Caco-2 (cell line): Measurements from ENCODE around the gene GLS. TPM values are rescaled to one million over a fixed set of nuclear protein-coding genes. Genes with fewer than 3 reads are reported as not detected.

Experiments used
- BruUV-seq: library from RNA; stranded (reverse); fragments of 400-500 nt; replicated peaks from 2 replicates; lab custom pipeline; 2021; lab: Mats Ljungman, UMichigan
- CTCF ChIA-PET: fragments of 300-600 bp; sonication (Branson Sonifier 250); formaldehyde crosslinking; loops from one replicate; lab custom pipeline; 2022; ENCODE audit warnings: antibody characterized with exemption; lab: Charles Lee
- POLR2A ChIA-PET: fragments of 300-600 bp; sonication (Branson Sonifier 250); formaldehyde crosslinking; loops from one replicate; lab custom pipeline; 2022; ENCODE audit warnings: antibody characterized with exemption; lab: Charles Lee
- DNase-seq, 2 experiments: peaks; one replicate each; pipeline versions ENCODE4 v3.0.0 to v3.0.0-alpha.2; 2020 to 2022
- H3K27me3 ChIP-seq: replicated peaks from 2 replicates; pipeline ENCODE4 v1.6.0; 2011; ENCODE audit warnings: low read length; ENCODE audit not compliant: control insufficient read depth, insufficient read depth
- H3K36me3 ChIP-seq: 2 replicates; pipeline ENCODE4 v1.5.1; 2011; ENCODE audit warnings: low read length; ENCODE audit not compliant: control insufficient read depth, insufficient read depth
- H3K4me1 ChIP-seq: fragments of 250-450 bp; sonication (Bioruptor Pico); 2 replicates; pipeline ENCODE4 v1.5.1; 2020; ENCODE audit warnings: mild to moderate bottlenecking
- H3K4me3 ChIP-seq: 2 replicates; pipeline ENCODE4 v1.5.1; 2011; ENCODE audit warnings: low read depth, mild to moderate bottlenecking, control low read depth, low read length
- H3K9me3 ChIP-seq: fragments of 250-450 bp; sonication (Bioruptor Pico); 2 replicates; pipeline ENCODE4 v1.5.1; 2020; ENCODE audit warnings: mild to moderate bottlenecking, moderate library complexity
- H3K27ac Mint-ChIP-seq: one replicate; pipeline ENCODE4 v1.8.0; 2022; ENCODE audit warnings: mixed read lengths; ENCODE audit not compliant: unreplicated experiment
- H3K27me3 Mint-ChIP-seq: one replicate; pipeline ENCODE4 v1.8.0; 2022; ENCODE audit warnings: mixed read lengths; ENCODE audit not compliant: insufficient read depth, unreplicated experiment
- H3K36me3 Mint-ChIP-seq: one replicate; pipeline ENCODE4 v1.8.0; 2022; ENCODE audit warnings: mild to moderate bottlenecking, mixed read lengths; ENCODE audit not compliant: insufficient read depth, unreplicated experiment
- H3K4me1 Mint-ChIP-seq: one replicate; pipeline ENCODE4 v1.8.0; 2022; ENCODE audit warnings: low read depth, mixed read lengths; ENCODE audit not compliant: unreplicated experiment
- H3K4me3 Mint-ChIP-seq: one replicate; pipeline ENCODE4 v1.8.0; 2022; ENCODE audit warnings: mild to moderate bottlenecking, moderate library complexity, mixed read lengths; ENCODE audit not compliant: unreplicated experiment
- H3K9me3 Mint-ChIP-seq: one replicate; pipeline ENCODE4 v1.8.0; 2022; ENCODE audit warnings: mixed read lengths; ENCODE audit not compliant: unreplicated experiment
- CTCF ChIP-seq, 2 experiments: fragments of 200-600 bp in 1 of 2; IDR thresholded peaks; 1 replicate in 1 of 2; 2 replicates in 1 of 2; pipeline versions ENCODE4 v1.5.1 to v1.8.0; 2011 to 2022; ENCODE audit warnings: antibody characterized with exemption in 1 of 2, control low read depth in 1 of 2, inconsistent platforms in 1 of 2, low read depth in 1 of 2, low read length in 1 of 2, mild to moderate bottlenecking in 1 of 2, moderate library complexity in 1 of 2; ENCODE audit not compliant: insufficient read depth in 1 of 2, severe bottlenecking in 1 of 2, unreplicated experiment in 1 of 2
- intact Hi-C: fragments of 100-400 bp; cut with micrococcal nuclease; formaldehyde crosslinking; loops from one replicate; pipeline ENCODE4 v1.10.0; 2022; ENCODE audit not compliant: unreplicated experiment
- total RNA-seq: library from RNA; stranded (reverse); gene quantifications from 2 replicates; pipeline ENCODE4 v1.2.3, GENCODE V29; 2022

The GLS gene
- total RNA-seq, 1 experiment from 2014 or later: 107 TPM

GRCh38 chr2:190961918-190962487, 81.4 kb downstream of the GLS start:
- peaks cover 2% of the 10 kb centered on the region; the same call in 1 of the 2 replicates for H3K36me3 ChIP-seq
- H3K27ac Mint-ChIP-seq: no peak overlapping the region
- no TSS peak for BruUV-seq

GRCh38 chr2:190963088-190963487, 82.5 kb downstream of the GLS start:
- no TSS peak for BruUV-seq
- no peaks in the 10 kb centered on the region for H3K27me3 Mint-ChIP-seq
- POLR2A ChIA-PET: interaction anchor here (0.6 kb wide), 1 partner anchor 51 kb away, joined by 3 read pairs; no protein-coding TSS in a partner anchor

More at GRCh38 chr2:190961918-190962487, 81.4 kb downstream of the GLS start:
- DNase-seq: no peak
- no peak overlapping the region for H3K4me3 ChIP-seq
- H3K27me3 ChIP-seq: no peaks in the 10 kb centered on the region
- Mint-ChIP-seq H3K27me3 (no peaks in the 10 kb centered on the region), H3K9me3 (no peaks in the 10 kb centered on the region), H3K4me1 (peaks cover 7% of the 10 kb centered on the region), H3K36me3 (peaks cover 62% of the 10 kb centered on the region), H3K4me3 (no peak overlapping the region)
- POLR2A ChIA-PET: no interaction called here
- intact Hi-C loops: no loop called here
- CTCF ChIA-PET: no interaction called here
- H3K4me1 ChIP-seq: no peaks in the 10 kb centered on the region
- no peaks in the 10 kb centered on the region for H3K9me3 ChIP-seq
- no peak for TF ChIP-seq CTCF (IDR thresholded peaks at IDR 0.05; ENCODE audit: insufficient read depth in 1 of 2, low read depth in 1 of 2, low read length in 1 of 2, severe bottlenecking in 1 of 2, unreplicated experiment in 1 of 2)

GRCh38 chr2:190964170-190964795, 83.7 kb downstream of the GLS start:
- CTCF ChIA-PET: no interaction called here
- TF ChIP-seq CTCF (IDR thresholded peaks at IDR 0.05; ENCODE audit: insufficient read depth in 1 of 2, low read depth in 1 of 2, low read length in 1 of 2, severe bottlenecking in 1 of 2, unreplicated experiment in 1 of 2): no peak
- Mint-ChIP-seq H3K9me3 (no peaks in the 10 kb centered on the region), H3K4me1 (no peaks in the 10 kb centered on the region), H3K36me3 (peaks cover 53% of the 10 kb centered on the region), H3K27ac (no peak overlapping the region), H3K27me3 (no peaks in the 10 kb centered on the region), H3K4me3 (no peak overlapping the region)
- no peaks in the 10 kb centered on the region for H3K9me3 ChIP-seq
- POLR2A ChIA-PET: no interaction called here
- H3K27me3 ChIP-seq: no peaks in the 10 kb centered on the region
- no peaks in the 10 kb centered on the region for H3K4me1 ChIP-seq
- no TSS peak for BruUV-seq
- DNase-seq: no peak
- intact Hi-C loops: no loop called here
- H3K4me3 ChIP-seq: no peak overlapping the region
- peaks cover 2% of the 10 kb centered on the region; the same call in 1 of the 2 replicates for H3K36me3 ChIP-seq

More at GRCh38 chr2:190963088-190963487, 82.5 kb downstream of the GLS start:
- H3K27me3 ChIP-seq: no peaks in the 10 kb centered on the region
- Mint-ChIP-seq H3K4me1 (peaks cover 5% of the 10 kb centered on the region), H3K4me3 (no peak overlapping the region), H3K9me3 (no peaks in the 10 kb centered on the region), H3K36me3 (peaks cover 53% of the 10 kb centered on the region), H3K27ac (no peak overlapping the region)
- no peak for TF ChIP-seq CTCF (IDR thresholded peaks at IDR 0.05; ENCODE audit: insufficient read depth in 1 of 2, low read depth in 1 of 2, low read length in 1 of 2, severe bottlenecking in 1 of 2, unreplicated experiment in 1 of 2)
- intact Hi-C loops: no loop called here
- CTCF ChIA-PET: interaction anchor here (0.8 kb wide), 1 partner anchor 241 kb away, joined by 3 read pairs; no protein-coding TSS in a partner anchor
- no peak overlapping the region for H3K4me3 ChIP-seq
- no peaks in the 10 kb centered on the region for H3K4me1 ChIP-seq
- H3K36me3 ChIP-seq: peaks cover 2% of the 10 kb centered on the region; the same call in 1 of the 2 replicates
- DNase-seq: no peak
- no peaks in the 10 kb centered on the region for H3K9me3 ChIP-seq
